Activated CD8-positive, alpha-beta memory T cell treated with anti-CD3 and anti-CD28 coated beads for 4 hours (primary cell): Measurements from ENCODE around the gene EIF4G3.

Experiments used
- DNase-seq, 2 donors: peaks; one replicate each; pipeline ENCODE4 v3.0.0-alpha.2; 2020; ENCODE audit warnings: low read depth in 2 of 2

Gene EIF4G3

DNA sequence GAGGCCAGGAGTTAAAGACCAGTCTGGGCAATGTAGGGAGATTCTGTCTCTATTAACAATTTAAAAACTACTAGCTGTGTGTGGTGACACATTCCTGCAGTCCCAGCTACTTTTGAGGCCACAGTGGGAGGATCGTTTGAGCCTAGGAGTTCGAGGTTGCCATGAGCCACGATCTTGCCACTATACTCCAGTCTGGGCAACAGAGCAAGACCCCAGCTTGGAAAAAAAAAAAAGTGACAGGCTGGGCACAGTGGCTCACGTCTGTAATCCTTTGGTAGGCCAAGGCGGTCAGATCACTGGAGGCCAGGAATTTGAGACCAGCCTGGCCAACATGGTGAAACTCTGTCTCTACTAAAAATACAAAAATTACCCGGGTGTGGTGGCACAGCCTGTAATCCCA is 416.4 kb downstream of the EIF4G3 start:
- DNase-seq, result no peak
